Ammon's horn (tissue), 1 donor: Measurements from ENCODE around the gene ERV3-1.
A peak's percentile ranks its signal among the peaks of the same experiment; 100 is the strongest.
"Not testable (repeated sequence)": the region's sequence is repeated elsewhere in the genome, so short reads cannot be mapped to it uniquely, and the experiment has no call there.

ENCODE experiments used
- DNase-seq: peaks from one replicate; pipeline ENCODE4 v3.0.0-alpha.2; 2016; ENCODE audit warnings: low spot score

The ERV3-1 gene, protein sequence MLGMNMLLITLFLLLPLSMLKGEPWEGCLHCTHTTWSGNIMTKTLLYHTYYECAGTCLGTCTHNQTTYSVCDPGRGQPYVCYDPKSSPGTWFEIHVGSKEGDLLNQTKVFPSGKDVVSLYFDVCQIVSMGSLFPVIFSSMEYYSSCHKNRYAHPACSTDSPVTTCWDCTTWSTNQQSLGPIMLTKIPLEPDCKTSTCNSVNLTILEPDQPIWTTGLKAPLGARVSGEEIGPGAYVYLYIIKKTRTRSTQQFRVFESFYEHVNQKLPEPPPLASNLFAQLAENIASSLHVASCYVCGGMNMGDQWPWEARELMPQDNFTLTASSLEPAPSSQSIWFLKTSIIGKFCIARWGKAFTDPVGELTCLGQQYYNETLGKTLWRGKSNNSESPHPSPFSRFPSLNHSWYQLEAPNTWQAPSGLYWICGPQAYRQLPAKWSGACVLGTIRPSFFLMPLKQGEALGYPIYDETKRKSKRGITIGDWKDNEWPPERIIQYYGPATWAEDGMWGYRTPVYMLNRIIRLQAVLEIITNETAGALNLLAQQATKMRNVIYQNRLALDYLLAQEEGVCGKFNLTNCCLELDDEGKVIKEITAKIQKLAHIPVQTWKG

DNA sequence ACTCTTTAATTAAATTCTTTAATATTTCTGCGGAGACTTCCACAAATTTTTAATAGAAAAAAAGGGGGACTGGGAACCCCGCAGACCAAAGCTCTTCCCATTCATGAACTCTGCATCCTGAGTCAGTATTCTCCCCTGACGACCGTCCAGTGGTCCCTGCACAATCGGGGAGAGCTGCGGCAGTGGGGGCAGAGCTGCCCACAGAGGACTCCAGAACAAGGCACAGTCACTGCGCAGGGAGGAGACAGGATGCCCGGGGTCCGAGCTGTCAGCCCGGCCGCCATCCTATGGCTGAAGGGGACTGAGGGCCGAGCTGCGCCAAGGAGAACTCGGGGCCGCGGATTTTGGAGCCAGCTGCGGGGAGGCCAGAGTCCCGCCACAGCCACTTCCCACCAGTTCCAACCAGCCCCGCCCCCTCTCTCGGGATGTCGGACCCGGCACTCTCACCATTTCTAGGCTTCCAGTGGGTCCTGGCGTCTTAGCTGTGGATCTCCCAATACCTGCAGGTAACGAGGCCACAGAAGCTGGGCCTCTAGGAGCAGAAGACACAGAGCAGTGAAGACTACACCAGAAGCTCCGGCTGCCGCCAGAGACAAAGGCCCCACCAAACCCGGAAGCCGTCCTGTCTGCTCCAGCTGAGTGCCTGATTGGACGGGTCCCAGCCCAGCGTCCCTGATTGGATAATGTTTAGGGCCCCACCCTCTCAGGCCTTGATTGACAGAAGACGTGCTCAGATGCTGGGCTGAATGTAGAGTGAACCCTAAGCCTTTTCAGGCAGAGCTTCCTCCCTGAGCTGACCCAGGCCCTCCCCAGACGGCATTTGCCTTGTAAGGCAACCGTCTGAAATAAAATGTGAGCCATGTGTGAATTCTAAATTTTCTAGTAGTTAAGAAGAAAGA, at the start of gene ERV3-1:
Gene ERV3-1, minus strand, starts transcription at position 594 of the 899 bp plus-strand sequence. CDS start 13,661 bp downstream, outside the sequence.
- peak; percentile 99 for DNase-seq

DNA sequence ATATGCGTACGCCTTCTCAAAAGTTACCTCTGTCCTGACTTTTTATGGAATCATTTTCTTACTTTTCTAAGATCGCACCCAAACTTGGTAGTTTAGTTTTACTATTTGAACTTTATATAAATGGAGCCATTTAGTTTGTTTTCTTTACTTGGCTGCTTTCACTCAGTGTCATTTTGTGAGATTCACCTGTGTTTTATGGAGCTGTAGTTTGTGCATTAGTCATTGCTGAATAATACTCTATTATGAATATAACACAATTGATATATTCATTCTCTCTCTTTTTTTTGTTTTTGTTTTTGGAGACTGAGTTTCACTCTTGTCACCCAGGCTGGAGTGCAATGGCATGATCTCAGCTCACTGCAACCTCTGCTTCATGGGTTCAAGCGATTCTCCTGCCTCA, 49.3 kb upstream of the ERV3-1 start:
- DNase-seq, result not testable (repeated sequence)

DNA sequence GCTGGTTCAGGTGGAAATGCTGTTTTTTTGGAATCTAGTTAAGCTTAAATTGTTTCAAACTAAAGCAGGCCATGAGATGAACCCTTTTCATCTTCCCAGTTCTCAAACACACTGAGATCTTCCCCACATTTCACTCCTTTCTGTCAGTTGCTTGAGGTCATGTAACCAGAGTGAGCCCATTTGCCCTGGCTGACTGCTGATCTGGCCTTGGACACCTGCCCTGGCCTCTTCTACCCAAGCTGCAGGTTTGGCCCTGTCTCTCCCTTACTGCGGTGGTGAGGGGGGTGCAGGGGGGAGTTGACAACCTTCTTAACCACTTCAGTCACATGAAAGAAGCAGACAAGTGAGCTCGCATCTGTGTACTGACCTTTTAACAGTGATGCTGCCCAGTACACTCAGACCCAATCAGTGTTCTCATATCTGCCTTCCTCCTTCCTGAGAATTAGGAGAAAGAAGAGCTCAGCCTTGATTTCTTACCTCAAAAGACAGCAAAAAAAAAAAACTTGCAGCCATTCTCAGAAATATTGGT, 48.0 kb upstream of the ERV3-1 start:
- not testable (repeated sequence) for DNase-seq

DNA sequence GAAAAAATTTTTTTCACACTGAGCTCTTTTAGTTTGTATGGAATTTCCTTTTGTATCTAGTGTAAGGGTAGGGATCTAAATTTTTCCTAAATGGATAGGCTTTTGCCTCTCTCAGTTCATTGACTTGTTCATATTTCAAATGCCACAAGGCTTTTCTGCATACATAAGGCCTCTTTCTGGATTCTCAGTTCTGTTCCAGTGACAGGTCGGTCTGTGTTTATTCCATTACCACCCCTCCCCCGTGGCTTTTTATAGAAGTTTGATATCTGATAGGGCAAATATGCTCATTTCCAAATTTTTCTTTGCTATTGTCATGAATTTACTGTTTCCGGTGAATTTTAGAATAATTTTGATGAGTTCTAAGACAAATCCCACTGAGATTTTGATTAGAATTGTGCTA, 45.2 kb upstream of the ERV3-1 start:
- not testable (repeated sequence) for DNase-seq

DNA sequence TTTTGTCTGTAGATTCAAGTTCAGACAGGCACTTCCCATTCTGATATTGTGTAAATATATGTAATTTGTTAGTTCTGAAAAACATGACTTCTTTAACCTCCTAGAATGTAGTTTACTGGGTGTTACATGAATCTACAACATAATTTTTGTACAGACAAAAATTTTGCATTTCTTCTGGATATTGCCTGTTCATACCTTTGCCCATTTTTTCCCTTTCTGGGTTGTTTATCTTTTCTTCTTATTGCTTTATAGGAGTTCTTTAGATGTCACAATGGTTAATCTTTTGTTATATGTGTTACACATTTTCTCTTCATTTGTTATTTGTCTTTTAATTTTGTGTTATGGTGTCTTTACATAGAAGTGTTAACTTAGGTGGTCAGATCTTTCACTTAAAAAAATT, 44.7 kb upstream of the ERV3-1 start:
- DNase-seq, result not testable (repeated sequence)

DNA sequence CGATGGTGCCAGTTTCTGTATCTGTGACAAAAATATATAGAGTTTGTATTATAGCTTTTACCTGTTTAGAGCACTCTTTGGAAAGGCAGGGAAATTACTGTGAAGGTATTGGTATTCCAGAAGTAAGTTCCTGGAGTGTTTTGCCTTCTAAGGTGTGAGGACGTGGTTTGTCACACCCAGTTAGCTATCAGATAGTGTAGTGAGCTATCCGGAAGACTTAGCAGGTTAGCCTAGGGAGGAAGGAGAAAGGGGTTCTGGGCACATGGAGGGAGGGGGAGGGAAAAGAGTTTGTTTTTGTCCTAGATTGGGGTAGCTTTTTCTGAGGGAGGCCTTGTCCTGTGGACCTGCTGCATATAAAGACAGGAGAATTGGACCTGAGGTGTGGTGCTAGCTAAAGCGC, 39.8 kb upstream of the ERV3-1 start:
- DNase-seq, result not testable (repeated sequence)

DNA sequence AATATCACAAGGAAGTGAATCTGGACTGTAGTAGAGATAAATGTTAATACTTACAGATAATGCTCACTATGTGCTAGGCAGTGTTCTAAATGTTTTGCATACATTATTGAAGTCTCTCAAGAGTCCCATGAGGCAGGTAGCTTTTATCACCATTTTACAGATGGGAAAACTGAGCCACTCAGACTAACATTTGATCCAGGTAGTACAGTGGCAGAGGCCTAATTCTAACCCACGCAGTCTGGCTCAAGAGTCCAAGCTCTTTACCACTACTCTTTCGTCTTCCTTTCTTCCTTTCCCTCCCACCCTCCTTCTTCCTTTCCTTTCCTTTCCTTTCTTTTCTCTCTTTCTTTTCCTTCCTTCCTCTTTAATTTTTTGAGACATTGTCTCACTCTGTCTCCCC, 39.1 kb upstream of the ERV3-1 start:
- not testable (repeated sequence) for DNase-seq

DNA sequence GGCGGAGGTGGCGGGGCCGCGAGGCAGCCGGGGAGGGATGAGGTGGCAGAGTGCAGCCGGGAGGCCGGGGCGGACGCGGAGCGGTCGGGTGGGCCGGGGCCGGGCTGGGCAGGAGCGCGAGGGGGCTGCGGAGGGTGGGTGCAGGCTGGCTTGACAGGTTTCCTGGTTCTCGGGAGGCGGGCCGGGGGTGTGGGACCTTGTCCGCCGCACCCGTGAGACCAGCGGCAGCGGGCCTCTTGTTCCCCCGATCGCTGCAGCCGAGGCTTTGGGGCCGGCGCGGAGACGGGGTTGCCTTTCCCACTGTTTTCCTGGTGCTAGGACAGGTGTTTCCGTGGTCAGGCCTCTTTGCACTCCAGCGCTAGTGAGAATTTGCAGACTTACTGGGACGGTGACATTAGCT, 32.3 kb upstream of the ERV3-1 start:
- peak; percentile 37 for DNase-seq

DNA sequence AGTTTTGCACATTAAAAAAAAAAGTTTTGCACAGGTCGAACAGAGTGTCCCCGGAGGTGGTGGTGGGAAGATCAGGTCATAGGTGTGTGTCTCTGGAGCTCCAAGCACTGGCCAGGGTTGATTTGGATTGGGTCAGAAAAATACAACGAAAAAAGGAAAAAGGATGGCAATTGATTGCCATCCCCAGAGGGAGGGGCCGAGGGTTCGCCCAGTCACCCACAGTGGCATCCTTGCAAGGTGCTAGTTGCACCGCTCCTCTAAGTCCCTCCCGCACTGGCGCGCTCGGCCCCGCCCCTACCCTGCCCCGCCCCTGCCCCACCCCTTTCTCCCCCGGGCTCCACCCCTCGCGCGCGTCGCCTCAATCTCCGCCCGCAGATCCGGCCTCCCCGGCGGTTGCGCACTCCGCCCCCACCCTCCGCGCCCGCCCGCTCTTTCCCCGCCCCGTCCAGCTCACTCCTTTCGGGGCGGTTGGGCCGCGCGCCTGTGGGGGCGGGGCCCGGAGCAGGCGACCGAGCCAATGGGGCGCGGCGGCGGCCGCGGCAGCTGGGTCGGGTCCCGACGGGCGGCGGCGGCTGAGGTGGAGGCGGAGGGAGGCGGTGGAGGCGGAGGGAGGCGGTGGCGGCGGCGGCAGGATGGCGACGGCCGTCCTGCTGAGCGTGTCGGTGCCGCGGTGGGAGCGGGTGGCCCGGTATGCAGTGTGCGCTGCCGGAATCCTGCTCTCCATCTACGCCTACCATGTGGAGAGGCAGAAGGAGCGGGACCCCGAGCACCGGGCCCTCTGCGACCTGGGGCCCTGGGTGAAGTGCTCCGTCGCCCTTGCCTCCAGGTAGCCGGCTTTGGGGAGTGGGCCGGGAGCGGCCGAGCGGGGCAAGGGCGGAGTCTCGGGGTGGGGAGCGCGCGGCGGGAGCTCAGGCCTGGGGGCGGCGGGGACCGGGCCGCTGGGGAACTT, 31.5 kb upstream of the ERV3-1 start:
- DNase-seq, result peak; percentile 96

DNA sequence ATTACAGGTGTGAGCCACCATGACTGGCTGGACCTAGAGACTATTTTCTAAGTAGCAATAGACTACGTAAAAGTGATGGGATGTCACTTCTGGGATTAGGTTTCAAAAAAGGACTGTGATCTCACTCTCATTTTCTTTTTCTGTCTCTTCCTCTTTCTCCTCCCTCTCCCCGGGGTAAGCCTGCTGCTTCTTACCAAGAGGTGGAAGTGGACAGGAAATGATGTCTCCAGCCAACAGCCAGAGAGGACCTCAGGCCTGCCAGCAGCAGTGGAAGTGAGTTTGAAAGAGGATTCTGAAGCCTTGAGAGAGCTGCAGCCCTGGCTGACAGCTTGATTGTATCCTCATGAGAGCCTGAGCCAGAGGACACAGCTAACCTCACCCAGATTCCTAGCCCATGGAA, 30.0 kb upstream of the ERV3-1 start:
- peak; percentile 56 for DNase-seq

DNA sequence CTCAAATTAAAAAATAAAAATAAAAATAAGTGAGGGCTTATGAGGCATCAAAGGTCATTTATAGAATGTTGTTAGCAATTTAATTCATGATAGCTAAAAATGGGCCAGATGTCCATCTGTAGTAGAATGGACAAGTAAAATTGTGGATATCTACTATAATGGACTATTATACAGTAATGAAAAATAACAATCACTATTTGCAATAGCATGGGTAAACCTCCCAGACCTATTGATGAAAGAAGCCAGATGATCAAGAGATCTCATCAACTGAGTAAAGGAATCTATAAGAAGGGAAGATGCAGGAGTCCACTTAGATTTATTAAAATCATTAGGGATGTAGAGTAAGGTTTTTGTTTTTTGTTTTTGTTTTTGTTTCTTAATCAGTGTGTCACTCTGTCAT, 29.0 kb upstream of the ERV3-1 start:
- not testable (repeated sequence) for DNase-seq

DNA sequence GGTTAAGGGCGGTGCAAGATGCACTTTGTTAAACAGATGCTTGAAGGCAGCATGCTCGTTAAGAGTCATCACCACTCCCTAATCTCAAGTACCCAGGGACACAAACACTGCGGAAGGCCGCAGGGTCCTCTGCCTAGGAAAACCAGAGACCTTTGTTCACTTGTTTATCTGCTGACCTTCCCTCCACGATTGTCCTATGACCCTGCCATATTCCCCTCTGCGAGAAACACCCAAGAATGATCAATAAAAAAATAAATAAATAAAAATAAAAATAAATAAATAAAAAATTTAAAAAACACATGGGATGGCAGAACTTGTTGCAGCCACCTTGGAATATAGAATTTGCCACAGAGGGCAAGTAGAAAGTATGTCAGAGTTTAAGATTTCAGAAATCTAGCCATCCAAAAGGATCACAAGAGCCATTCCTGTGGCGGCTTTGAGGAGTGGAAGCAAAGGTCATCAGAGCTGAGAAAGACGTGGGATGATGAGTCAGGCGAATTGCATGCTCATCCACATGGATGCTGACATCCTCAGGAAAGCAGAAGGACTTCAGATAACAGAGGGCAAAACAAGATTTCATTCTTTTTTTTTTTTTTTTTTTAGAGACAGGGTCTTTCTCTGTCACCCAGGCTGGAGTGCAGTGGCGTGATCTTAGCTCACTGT, 27.8 kb upstream of the ERV3-1 start:
- not testable (repeated sequence) for DNase-seq

DNA sequence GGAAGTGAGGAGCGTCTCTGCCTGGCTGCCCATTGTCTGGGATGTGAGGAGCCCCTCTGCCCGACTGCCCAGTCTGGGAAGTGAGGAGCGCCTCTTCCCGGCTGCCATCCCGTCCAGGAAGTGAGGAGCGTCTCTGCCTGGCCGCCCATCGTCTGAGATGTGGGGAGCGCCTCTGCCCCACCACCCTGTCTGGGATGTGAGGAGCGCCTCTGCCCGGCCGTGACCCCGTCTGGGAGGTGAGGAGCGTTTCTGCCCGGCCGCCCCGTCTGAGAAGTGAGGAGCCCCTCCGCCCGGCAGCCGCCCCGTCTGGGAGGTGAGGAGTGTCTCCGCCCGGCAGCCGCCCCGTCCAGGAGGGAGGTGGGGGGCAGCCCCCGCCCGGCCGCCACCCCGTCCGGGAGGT, 26.9 kb upstream of the ERV3-1 start:
- DNase-seq, result not testable (repeated sequence)

DNA sequence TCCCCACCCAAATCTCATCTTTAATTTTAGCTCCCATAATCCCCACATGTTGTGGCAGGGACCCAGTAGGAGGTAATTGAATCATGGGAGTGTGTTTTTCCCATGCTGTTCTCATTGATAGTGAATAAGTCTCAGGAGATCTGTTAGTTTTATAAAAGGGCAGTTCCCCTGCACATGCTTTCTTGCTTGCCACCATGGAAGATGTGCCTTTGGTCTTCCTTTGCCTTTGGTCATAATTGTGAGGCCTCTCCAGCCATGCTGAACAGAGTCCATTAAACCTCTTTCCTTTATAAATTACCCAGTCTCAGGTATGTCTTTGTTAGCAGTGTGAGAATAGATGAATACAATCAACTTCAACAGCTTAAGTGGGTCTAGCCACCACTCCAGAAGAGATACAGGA, 18.5 kb upstream of the ERV3-1 start:
- DNase-seq, result not testable (repeated sequence)

DNA sequence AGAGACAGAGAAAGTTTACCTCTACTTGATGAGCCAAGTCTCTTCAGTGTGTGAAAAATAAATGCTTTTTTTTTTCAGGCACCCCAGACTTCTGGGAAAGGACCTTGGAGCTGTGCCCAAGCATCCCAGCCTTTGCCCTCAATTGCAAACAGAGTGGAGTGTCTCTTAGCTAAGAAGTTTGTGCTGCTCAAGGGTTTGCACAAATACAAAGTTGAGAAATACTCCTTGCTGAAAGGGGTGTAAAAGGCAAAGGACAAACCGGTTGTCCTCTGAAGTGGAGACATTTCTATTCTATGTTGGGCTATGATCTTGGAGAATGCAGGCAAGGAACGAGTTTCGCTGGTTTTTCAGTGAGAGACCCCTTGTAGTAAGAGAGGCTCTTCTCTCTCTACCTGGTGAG, 14.5 kb upstream of the ERV3-1 start:
- not testable (repeated sequence) for DNase-seq

DNA sequence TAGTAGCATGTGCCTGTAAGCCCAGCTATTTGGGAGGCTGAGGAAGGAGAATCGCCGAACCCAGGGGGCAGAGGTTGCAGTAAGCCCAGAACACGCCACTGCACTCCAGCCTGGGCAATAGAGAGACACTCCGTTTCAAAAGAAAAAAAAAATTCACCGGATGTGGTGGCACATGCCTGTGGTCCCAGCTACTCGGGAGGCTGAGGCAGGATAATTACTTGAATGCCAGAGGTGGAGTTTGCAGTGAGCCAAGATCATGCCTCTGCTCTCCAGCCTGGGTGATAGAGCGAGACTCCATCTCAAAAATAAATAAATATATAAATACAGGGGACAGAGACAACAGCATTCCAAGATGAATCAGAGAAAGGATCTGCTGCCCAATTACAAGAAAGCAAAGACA, 3.4 kb upstream of the ERV3-1 start:
- DNase-seq, result not testable (repeated sequence)

DNA sequence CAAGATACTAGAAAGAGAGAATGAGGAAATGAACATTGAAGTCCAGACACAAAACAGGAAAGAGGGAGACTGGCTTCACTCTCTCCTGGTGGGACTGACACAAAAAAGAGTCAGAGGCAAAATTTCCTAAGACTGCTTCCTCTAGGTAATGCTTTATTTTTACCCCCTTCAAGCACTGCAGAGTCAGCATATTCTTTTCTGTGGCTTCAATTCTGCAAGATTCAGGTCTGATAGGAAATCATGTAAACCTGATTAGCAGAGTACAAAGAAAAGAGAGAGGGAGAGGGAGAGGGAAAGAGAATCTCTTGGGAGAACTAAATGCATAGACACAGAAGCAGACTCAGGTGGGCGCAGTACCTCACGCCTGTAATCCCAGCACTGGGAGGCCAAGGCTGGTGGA, 2.9 kb upstream of the ERV3-1 start:
- not testable (repeated sequence) for DNase-seq

DNA sequence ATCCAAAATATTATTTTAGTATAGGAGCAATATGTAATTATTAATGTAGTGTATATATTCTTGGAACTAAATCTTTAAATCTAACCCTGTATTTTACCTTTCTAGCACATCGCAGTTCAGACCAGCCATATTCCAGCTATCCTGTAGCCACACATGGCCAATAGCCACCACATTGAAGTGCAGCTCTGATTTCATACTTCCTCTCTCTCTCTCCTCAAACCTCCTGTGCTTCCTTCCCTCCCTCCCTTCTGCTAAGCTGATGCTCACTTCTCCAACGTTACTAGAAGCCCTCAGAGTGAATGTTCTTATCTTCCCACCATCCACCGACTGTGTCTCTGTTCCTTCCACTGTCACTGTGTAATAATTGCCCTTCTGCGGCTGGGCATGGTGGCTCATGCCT, 549 bp upstream of the ERV3-1 start:
- peak; percentile 44 for DNase-seq

DNA sequence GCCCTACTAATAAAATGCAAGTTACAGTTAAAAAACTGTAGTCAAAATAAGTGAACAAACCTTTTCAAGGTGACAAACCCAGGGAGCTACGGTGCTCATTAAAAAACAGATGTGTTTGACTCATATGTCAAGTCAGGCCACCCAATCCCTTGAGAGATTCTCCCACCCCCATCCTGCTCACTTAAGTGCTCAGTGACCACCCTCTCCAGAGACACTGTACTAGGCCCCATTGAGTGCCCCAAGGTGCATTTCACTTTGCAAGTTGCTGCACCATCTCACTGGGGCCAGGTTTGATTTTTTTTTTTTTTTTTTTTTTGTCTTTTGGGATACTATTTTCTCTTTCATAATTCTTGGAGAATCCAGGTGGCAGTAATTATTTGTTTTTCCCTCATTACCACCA, 1.9 kb downstream of the ERV3-1 start:
- no peak for DNase-seq

DNA sequence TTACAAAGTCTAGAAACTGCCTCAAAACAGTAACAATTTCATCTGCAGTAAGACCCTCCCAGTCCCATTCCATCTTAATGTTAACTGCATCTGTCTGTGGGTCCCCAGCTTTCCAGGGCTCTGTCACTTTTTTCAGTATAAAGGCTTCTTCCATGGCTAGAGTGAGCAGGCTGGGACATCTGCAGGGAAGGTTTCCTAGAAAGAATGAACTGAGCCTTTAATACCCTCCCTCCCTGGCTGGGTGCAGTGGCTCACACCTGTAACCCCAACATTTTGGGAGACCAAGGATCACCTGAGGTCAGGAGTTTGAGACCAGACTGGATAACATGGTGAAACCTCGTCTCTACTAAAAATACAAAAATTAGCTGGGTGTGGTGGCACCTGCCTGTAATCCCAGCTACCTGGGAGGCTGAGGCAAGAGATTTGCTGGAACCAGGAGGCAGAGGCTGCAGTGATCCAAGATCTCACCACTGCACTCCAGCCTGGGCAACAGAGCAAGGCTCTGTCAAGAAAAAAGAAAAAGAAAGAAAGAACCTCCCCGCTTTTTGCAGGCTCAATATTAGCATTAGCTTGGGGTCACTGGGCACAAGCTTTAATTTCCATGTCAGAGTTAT, 3.4 kb downstream of the ERV3-1 start:
- no peak for DNase-seq
